ENCODE data around the gene SYTL2. TPM values are rescaled to one million over a fixed set of nuclear protein-coding genes. Genes with fewer than 3 reads are reported as not detected.

Gene SYTL2
- total RNA-seq, 1 donor = 10.8 TPM

GRCh38 chr11:85712953-85713352 lies 98.0 kb downstream of the SYTL2 start:
- no peak overlapping the region for H3K4me3 ChIP-seq (ENCODE audit: low read depth, low read length)
- no peak for TF ChIP-seq CTCF (IDR thresholded peaks at IDR 0.05; ENCODE audit: insufficient read depth, low read depth, low read length)
- DNase-seq (ENCODE audit: low read depth) = no peak

GRCh38 chr11:85710917-85711316 lies 100.0 kb downstream of the SYTL2 start:
- DNase-seq (ENCODE audit: low read depth) = peak; percentile 50
- no peak overlapping the region for H3K4me3 ChIP-seq (ENCODE audit: low read depth, low read length)
- TF ChIP-seq CTCF (IDR thresholded peaks at IDR 0.05; ENCODE audit: insufficient read depth, low read depth, low read length) = no peak

GRCh38 chr11:85709941-85710702 lies 100.8 kb downstream of the SYTL2 start:
- no peak for DNase-seq (ENCODE audit: low read depth)
- H3K4me3 ChIP-seq (ENCODE audit: low read depth, low read length) = no peak overlapping the region
- TF ChIP-seq CTCF (IDR thresholded peaks at IDR 0.05; ENCODE audit: insufficient read depth, low read depth, low read length) = no peak

GRCh38 chr11:85705800-85706199 lies 105.1 kb downstream of the SYTL2 start:
- TF ChIP-seq CTCF (IDR thresholded peaks at IDR 0.05; ENCODE audit: insufficient read depth, low read depth, low read length) = no peak
- no peak overlapping the region for H3K4me3 ChIP-seq (ENCODE audit: low read depth, low read length)
- DNase-seq (ENCODE audit: low read depth) = no peak

- TF ChIP-seq CTCF (IDR thresholded peaks at IDR 0.05; ENCODE audit: insufficient read depth, low read depth, low read length) = no peak
- no peak for DNase-seq (ENCODE audit: low read depth)
- no peak overlapping the region for H3K4me3 ChIP-seq (ENCODE audit: low read depth, low read length)
These were observed 106.0 kb downstream of the SYTL2 start for GRCh38 chr11:85704967-85705366.

- no peak overlapping the region for H3K4me3 ChIP-seq (ENCODE audit: low read depth, low read length)
- TF ChIP-seq CTCF (IDR thresholded peaks at IDR 0.05; ENCODE audit: insufficient read depth, low read depth, low read length) = no peak
- no peak for DNase-seq (ENCODE audit: low read depth)
These were observed 110.8 kb downstream of the SYTL2 start for GRCh38 chr11:85699957-85700741.

Measured in fibroblast of villous mesenchyme (primary cell).